ENCODE data around the gene KCNAB3. TPM values are rescaled to one million over a fixed set of nuclear protein-coding genes. Genes with fewer than 3 reads are reported as not detected.

KCNAB3 gene
- total RNA-seq, 1 donor from 2014 or later = 0.29 TPM

GRCh38 chr17:7927596-7927995 lies 2.1 kb downstream of the KCNAB3 start:
- Histone ChIP-seq H3K36me3 (ENCODE audit: control insufficient read depth, insufficient read depth, low read length) (no peaks in the 10 kb centered on the region), H3K27me3 (ENCODE audit: control insufficient read depth, insufficient read depth, low read length) (no peaks in the 10 kb centered on the region), H3K4me3 (ENCODE audit: low read depth, low read length) (no peak overlapping the region)
- TF ChIP-seq CTCF (IDR thresholded peaks at IDR 0.05; ENCODE audit: insufficient read depth, low read length, poor library complexity, severe bottlenecking) = no peak
- no peak for DNase-seq (ENCODE audit: low read depth)

GRCh38 chr17:7922845-7923628 lies 6.6 kb downstream of the KCNAB3 start:
- TF ChIP-seq CTCF (IDR thresholded peaks at IDR 0.05; ENCODE audit: insufficient read depth, low read length, poor library complexity, severe bottlenecking) = no peak
- no peak for DNase-seq (ENCODE audit: low read depth)
- H3K36me3 ChIP-seq (ENCODE audit: control insufficient read depth, insufficient read depth, low read length) = no peaks in the 10 kb centered on the region
- H3K27me3 ChIP-seq (ENCODE audit: control insufficient read depth, insufficient read depth, low read length) = no peaks in the 10 kb centered on the region
- peak overlapping the region; percentile 19 for H3K4me3 ChIP-seq (ENCODE audit: low read depth, low read length)

- TF ChIP-seq CTCF (IDR thresholded peaks at IDR 0.05; ENCODE audit: insufficient read depth, low read length, poor library complexity, severe bottlenecking) = no peak
- Histone ChIP-seq H3K4me3 (ENCODE audit: low read depth, low read length) (no peak overlapping the region), H3K36me3 (ENCODE audit: control insufficient read depth, insufficient read depth, low read length) (no peaks in the 10 kb centered on the region), H3K27me3 (ENCODE audit: control insufficient read depth, insufficient read depth, low read length) (no peaks in the 10 kb centered on the region)
- no peak for DNase-seq (ENCODE audit: low read depth)
Observed at GRCh38 chr17:7922269-7922844, 7.3 kb downstream of the KCNAB3 start.

- no peak for DNase-seq (ENCODE audit: low read depth)
- TF ChIP-seq CTCF (IDR thresholded peaks at IDR 0.05; ENCODE audit: insufficient read depth, low read length, poor library complexity, severe bottlenecking) = no peak
- no peak overlapping the region for H3K4me3 ChIP-seq (ENCODE audit: low read depth, low read length)
- no peaks in the 10 kb centered on the region for H3K27me3 ChIP-seq (ENCODE audit: control insufficient read depth, insufficient read depth, low read length)
- no peaks in the 10 kb centered on the region for H3K36me3 ChIP-seq (ENCODE audit: control insufficient read depth, insufficient read depth, low read length)
Observed at GRCh38 chr17:7916808-7917207, 12.8 kb downstream of the KCNAB3 start.

GRCh38 chr17:7916385-7916682 lies 13.3 kb downstream of the KCNAB3 start:
- H3K36me3 ChIP-seq (ENCODE audit: control insufficient read depth, insufficient read depth, low read length) = no peaks in the 10 kb centered on the region
- DNase-seq (ENCODE audit: low read depth) = no peak
- peak overlapping the region; percentile 40 for H3K4me3 ChIP-seq (ENCODE audit: low read depth, low read length)
- no peaks in the 10 kb centered on the region for H3K27me3 ChIP-seq (ENCODE audit: control insufficient read depth, insufficient read depth, low read length)
- TF ChIP-seq CTCF (IDR thresholded peaks at IDR 0.05; ENCODE audit: insufficient read depth, low read length, poor library complexity, severe bottlenecking) = no peak

Data from kidney epithelial cell (primary cell).